ENCODE results near the gene FREM1. TPM values are rescaled to one million over a fixed set of nuclear protein-coding genes. Genes with fewer than 3 reads are reported as not detected.

The FREM1 gene
- total RNA-seq, 1 experiment from 2014 or later, result 0.50 TPM

- no peak for DNase-seq
- H3K27ac Mint-ChIP-seq (ENCODE audit: unreplicated experiment), result no peak overlapping the region
- ChIA-PET POLR2A (no interaction called here), CTCF (no interaction called here)
- Histone ChIP-seq H3K36me3 (ENCODE audit: control insufficient read depth, insufficient read depth, low read length) (no peaks in the 10 kb centered on the region), H3K4me3 (ENCODE audit: low read depth, low read length) (no peak overlapping the region), H3K9me3 (no peaks in the 10 kb centered on the region), H3K27me3 (replicated peaks; ENCODE audit: control insufficient read depth, insufficient read depth, low read length) (no peaks in the 10 kb centered on the region), H3K4me1 (0 out of 2 replicates have a peak, but pooled peaks cover 4% of the 10 kb centered on the region)
- no peak overlapping the region for H3K4me3 Mint-ChIP-seq (ENCODE audit: unreplicated experiment)
- intact Hi-C loops (cut with micrococcal nuclease; ENCODE audit: unreplicated experiment), result no loop called here
- no TSS peak for BruUV-seq (replicated peaks)
- no peaks in the 10 kb centered on the region for H3K27me3 Mint-ChIP-seq (ENCODE audit: insufficient read depth, unreplicated experiment)
- H3K36me3 Mint-ChIP-seq (ENCODE audit: insufficient read depth, unreplicated experiment), result peaks cover 5% of the 10 kb centered on the region
- no peaks in the 10 kb centered on the region for H3K4me1 Mint-ChIP-seq (ENCODE audit: low read depth, unreplicated experiment)
- no peak for TF ChIP-seq CTCF (IDR thresholded peaks at IDR 0.05; ENCODE audit: insufficient read depth in 1 of 2, low read depth in 1 of 2, low read length in 1 of 2, severe bottlenecking in 1 of 2, unreplicated experiment in 1 of 2)
- H3K9me3 Mint-ChIP-seq (ENCODE audit: unreplicated experiment), result no peaks in the 10 kb centered on the region
Measured at GRCh38 chr9:14906000-14906399, 4.2 kb downstream of the FREM1 start.

GRCh38 chr9:14903040-14903439 is 7.2 kb downstream of the FREM1 start:
- CTCF ChIA-PET, result no interaction called here
- no peaks in the 10 kb centered on the region for H3K4me1 Mint-ChIP-seq (ENCODE audit: low read depth, unreplicated experiment)

GRCh38 chr9:14902561-14902960 is 7.7 kb downstream of the FREM1 start:
- Mint-ChIP-seq H3K4me1 (ENCODE audit: low read depth, unreplicated experiment) (no peaks in the 10 kb centered on the region), H3K9me3 (ENCODE audit: unreplicated experiment) (no peaks in the 10 kb centered on the region), H3K4me3 (ENCODE audit: unreplicated experiment) (no peak overlapping the region), H3K27ac (ENCODE audit: unreplicated experiment) (no peak overlapping the region), H3K36me3 (ENCODE audit: insufficient read depth, unreplicated experiment) (peaks cover 5% of the 10 kb centered on the region), H3K27me3 (ENCODE audit: insufficient read depth, unreplicated experiment) (no peaks in the 10 kb centered on the region)
- H3K9me3 ChIP-seq, result no peaks in the 10 kb centered on the region
- DNase-seq, result no peak
- no peaks in the 10 kb centered on the region for H3K36me3 ChIP-seq (ENCODE audit: control insufficient read depth, insufficient read depth, low read length)
- H3K4me1 ChIP-seq, result no peaks in the 10 kb centered on the region
- ChIA-PET CTCF (no interaction called here), POLR2A (no interaction called here)
- BruUV-seq (replicated peaks), result no TSS peak
- H3K27me3 ChIP-seq (replicated peaks; ENCODE audit: control insufficient read depth, insufficient read depth, low read length), result no peaks in the 10 kb centered on the region
- intact Hi-C loops (cut with micrococcal nuclease; ENCODE audit: unreplicated experiment), result no loop called here
- no peak for TF ChIP-seq CTCF (IDR thresholded peaks at IDR 0.05; ENCODE audit: insufficient read depth in 1 of 2, low read depth in 1 of 2, low read length in 1 of 2, severe bottlenecking in 1 of 2, unreplicated experiment in 1 of 2)
- no peak overlapping the region for H3K4me3 ChIP-seq (ENCODE audit: low read depth, low read length)

More at GRCh38 chr9:14903040-14903439, 7.2 kb downstream of the FREM1 start:
- no peak for DNase-seq
- TF ChIP-seq CTCF (IDR thresholded peaks at IDR 0.05; ENCODE audit: insufficient read depth in 1 of 2, low read depth in 1 of 2, low read length in 1 of 2, severe bottlenecking in 1 of 2, unreplicated experiment in 1 of 2), result no peak
- Mint-ChIP-seq H3K9me3 (ENCODE audit: unreplicated experiment) (no peaks in the 10 kb centered on the region), H3K27ac (ENCODE audit: unreplicated experiment) (no peak overlapping the region), H3K36me3 (ENCODE audit: insufficient read depth, unreplicated experiment) (peaks cover 5% of the 10 kb centered on the region), H3K4me3 (ENCODE audit: unreplicated experiment) (no peak overlapping the region), H3K27me3 (ENCODE audit: insufficient read depth, unreplicated experiment) (no peaks in the 10 kb centered on the region)
- Histone ChIP-seq H3K27me3 (replicated peaks; ENCODE audit: control insufficient read depth, insufficient read depth, low read length) (no peaks in the 10 kb centered on the region), H3K4me1 (no peaks in the 10 kb centered on the region), H3K4me3 (ENCODE audit: low read depth, low read length) (no peak overlapping the region), H3K9me3 (no peaks in the 10 kb centered on the region), H3K36me3 (ENCODE audit: control insufficient read depth, insufficient read depth, low read length) (no peaks in the 10 kb centered on the region)
- BruUV-seq (replicated peaks), result no TSS peak
- POLR2A ChIA-PET, result no interaction called here
- intact Hi-C loops (cut with micrococcal nuclease; ENCODE audit: unreplicated experiment), result no loop called here

All from Caco-2 (cell line).